ENCODE results near the gene ROS1.
"Not testable (repeated sequence)": the region's sequence is repeated elsewhere in the genome, so short reads cannot be mapped to it uniquely, and the experiment has no call there.

ROS1 gene

GRCh38 chr6:117266257-117267053 lies 159.3 kb downstream of the ROS1 start:
- DNase-seq (ENCODE audit: low read depth), result no peak

GRCh38 chr6:117265410-117266256 lies 160.1 kb downstream of the ROS1 start, which contains the start of gene VGLL2:
Gene VGLL2, plus strand, starts transcription at chr6:117265558. Its CDS starts 206 bp downstream, at chr6:117265764.
- no peak for DNase-seq (ENCODE audit: low read depth)

DNA sequence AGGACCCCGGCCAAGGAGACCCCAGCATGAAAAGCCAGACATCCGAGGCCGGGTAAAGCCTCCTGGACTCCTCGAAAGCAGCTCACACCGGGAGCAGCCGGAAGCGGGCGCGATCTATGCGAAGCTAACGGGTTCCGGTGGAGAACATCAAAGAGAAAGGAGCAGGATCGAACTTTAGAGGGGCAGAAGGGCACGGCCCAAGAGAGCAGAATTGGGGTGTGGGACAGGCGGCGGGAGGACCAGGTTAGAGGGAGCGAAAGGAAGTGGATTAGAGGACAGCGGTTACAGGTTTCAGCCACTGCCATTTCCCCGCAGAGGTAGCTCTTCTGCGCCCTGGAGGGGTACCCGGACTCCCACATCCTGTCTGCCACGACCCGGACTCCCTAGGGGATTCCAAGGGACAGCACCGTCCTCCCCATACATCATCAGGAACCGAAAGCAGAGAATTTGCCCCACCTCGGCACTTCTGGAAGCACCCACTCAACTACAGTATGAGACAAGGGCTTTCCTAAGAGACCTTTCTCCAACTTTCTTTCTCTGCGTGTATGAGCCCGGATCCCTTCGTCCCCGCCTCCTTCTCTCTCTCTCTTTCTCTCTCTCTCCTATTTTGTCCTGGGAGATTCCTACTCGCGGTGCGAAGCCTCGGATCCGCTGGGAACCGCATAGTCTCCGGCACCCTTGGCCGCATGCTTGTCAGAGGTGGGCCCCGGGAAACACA lies 160.9 kb downstream of the ROS1 start:
- no peak for DNase-seq (ENCODE audit: low read depth)

- no peak for DNase-seq (ENCODE audit: low read depth)
Measured at GRCh38 chr6:117264369-117264691, 161.4 kb downstream of the ROS1 start.

DNA sequence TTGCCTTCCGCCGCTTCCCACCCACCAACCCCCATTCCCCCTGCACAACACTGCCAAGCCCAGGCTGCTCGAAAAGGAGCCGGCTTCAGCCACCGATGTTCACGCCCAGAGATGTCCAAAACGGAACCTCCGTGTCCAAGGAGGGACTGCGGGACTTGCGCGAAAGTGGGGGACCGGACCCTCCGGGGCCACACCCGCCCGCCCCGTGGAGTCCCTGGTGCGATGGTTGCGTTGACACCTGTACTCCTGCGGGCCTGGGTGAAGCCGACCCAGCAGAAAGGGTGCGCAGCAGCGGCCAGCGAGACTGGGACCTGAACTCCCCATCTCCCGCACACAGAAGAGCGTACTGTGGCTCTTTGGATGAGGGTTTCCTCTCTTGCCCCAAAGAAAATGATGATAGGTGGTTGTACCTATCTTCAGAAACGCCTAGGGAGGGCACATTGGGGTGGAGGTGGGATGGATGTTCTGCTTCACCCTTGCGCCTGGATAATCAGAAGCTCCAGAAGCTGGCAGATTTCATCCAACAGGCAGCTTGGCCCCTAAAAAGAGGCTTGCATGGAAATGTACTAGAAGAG lies 162.3 kb downstream of the ROS1 start:
- DNase-seq (ENCODE audit: low read depth), result no peak

DNA sequence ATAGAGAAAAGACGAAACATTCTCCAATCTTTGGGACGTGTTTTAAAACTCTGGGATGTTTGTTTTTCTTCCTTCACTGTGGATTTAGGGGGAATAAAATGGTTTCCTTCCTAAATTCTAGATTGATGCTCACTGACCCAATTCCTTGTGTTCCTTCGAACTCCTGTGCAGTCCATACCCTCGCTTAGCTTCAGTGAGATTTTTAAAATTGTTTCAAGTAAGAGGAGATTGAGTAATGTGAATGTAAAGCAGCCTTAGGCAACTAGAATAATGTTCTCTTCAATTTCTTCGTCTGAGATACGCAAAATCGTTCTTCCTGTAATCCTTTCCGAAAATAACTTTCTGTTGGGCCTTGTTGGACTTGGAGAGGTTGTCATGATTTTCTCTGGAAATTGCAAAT lies 162.9 kb downstream of the ROS1 start:
- DNase-seq (ENCODE audit: low read depth), result no peak

GRCh38 chr6:117253785-117254184 lies 172.0 kb downstream of the ROS1 start:
- no peak for DNase-seq (ENCODE audit: low read depth)

DNA sequence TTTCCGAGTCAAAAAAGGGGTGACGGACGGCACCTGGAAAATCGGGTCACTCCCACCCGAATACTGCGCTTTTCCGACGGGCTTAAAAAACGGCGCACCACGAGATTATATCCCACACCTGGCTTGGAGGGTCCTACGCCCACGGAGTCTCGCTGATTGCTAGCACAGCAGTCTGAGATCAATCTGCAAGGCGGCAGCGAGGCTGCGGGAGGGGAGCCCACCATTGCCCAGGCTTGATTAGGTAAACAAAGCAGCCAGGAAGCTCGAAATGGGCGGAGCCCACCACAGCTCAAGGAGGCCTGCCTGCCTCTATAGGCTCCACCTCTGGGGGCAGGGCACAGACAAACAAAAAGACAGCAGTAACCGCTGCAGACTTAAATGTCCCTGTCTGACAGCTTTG lies 180.8 kb downstream of the ROS1 start:
- not testable (repeated sequence) for DNase-seq (ENCODE audit: low read depth)

GRCh38 chr6:117244571-117244970 lies 181.2 kb downstream of the ROS1 start:
- DNase-seq (ENCODE audit: low read depth), result not testable (repeated sequence)

All from activated T-cell treated with anti-CD3 and anti-CD28 coated beads for 24 hours (primary cell).